Endothelial cell of umbilical vein (primary cell): ENCODE results near the gene TRIM67.

Source experiments
- CTCF ChIP-seq, 2 donors: IDR thresholded peaks; 1 replicate in 1 of 2; 2 replicates in 1 of 2; pipeline ENCODE4 v1.5.1; 2011; ENCODE audit warnings: low read length in 2 of 2, mild to moderate bottlenecking in 2 of 2, moderate library complexity in 2 of 2, control low read depth in 1 of 2, inconsistent platforms in 1 of 2, low read depth in 1 of 2; ENCODE audit not compliant: insufficient read depth in 1 of 2; ENCODE audit errors: extremely low read depth in 1 of 2
- MYC ChIP-seq: IDR thresholded peaks from one replicate; pipeline ENCODE4 v1.6.1; 2011; ENCODE audit warnings: mild to moderate bottlenecking, low read depth, low read length
- POLR2A ChIP-seq: IDR thresholded peaks from 2 replicates; pipeline ENCODE4 v1.6.1; 2012; ENCODE audit warnings: low read depth, mild to moderate bottlenecking, control low read depth, low read length

- TF ChIP-seq CTCF (IDR thresholded peaks at IDR 0.05; ENCODE audit: extremely low read depth in 1 of 2, insufficient read depth in 1 of 2, low read depth in 1 of 2, low read length in 2 of 2) = no peak
- TF ChIP-seq POLR2A = no peak
- no peak for TF ChIP-seq MYC
Observed at GRCh38 chr1:231207437-231207836, 45.6 kb downstream of the TRIM67 start.
